A549 (cell line): ENCODE data around the gene SYNPO2. TPM values are rescaled to one million over a fixed set of nuclear protein-coding genes. Genes with fewer than 3 reads are reported as not detected.

ENCODE experiments used
- ATAC-seq, 2 experiments: fragments of 200-7000 bp in 1 of 2; fragments of >200 bp in 1 of 2; cut with Nextera tagmentation in 1 of 2; cut with Tn5 transposase in 1 of 2; 3 replicates each; pipeline versions ENCODE4 v1.8.0 to v1.9.1; 2018 to 2020; ENCODE audit warnings: mild to moderate bottlenecking in 1 of 2, moderate library complexity in 1 of 2
- CTCF ChIA-PET: fragments of 300-600 bp; sonication (Branson Sonifier 250); formaldehyde crosslinking; extraction: SDS; loops from one replicate; lab custom pipeline; 2021; ENCODE audit warnings: antibody characterized with exemption, inconsistent platforms; lab: Yijun Ruan, JAX
- POLR2A ChIA-PET: fragments of 350-600 bp; formaldehyde crosslinking; extraction: SDS; loops from one replicate; lab custom pipeline; 2021; ENCODE audit warnings: antibody characterized with exemption, inconsistent platforms; lab: Yijun Ruan, JAX
- DNase-seq, 2 experiments: peaks; one replicate each; pipeline versions ENCODE4 v3.0.0 to v3.0.0-alpha.2; 2011 to 2016; ENCODE audit warnings: low read depth in 1 of 2, low spot score in 1 of 2
- FAIRE-seq: peaks from 2 replicates; lab custom pipeline; 2011; peaks lifted over from hg19 to GRCh38; lab: Jason Lieb, UNC
- H3K27ac ChIP-seq, 2 experiments: fragments of >200 bp; sonication (Bioruptor Twin); formaldehyde crosslinking; 3 replicates each; pipeline ENCODE4 v1.5.1; 2016 to 2017
- H3K4me1 ChIP-seq: fragments of >200 bp; sonication (Bioruptor Twin); formaldehyde crosslinking; 3 replicates; pipeline ENCODE4 v1.6.1; 2016
- H3K4me2 ChIP-seq: fragments of >200 bp; sonication (Bioruptor Twin); formaldehyde crosslinking; 3 replicates; pipeline ENCODE4 v1.6.1; 2016
- H3K4me3 ChIP-seq: fragments of >200 bp; sonication (Bioruptor Twin); formaldehyde crosslinking; 3 replicates; pipeline ENCODE4 v1.5.1; 2016
- H3K9me3 ChIP-seq: fragments of >200 bp; sonication (Bioruptor Twin); formaldehyde crosslinking; 3 replicates; pipeline ENCODE4 v1.6.1; 2016
- ATOH8 ChIP-seq: fragments of 250-450 bp; sonication (Bioruptor Pico); IDR thresholded peaks from 2 replicates; pipeline ENCODE4 v1.5.0; 2020; ENCODE audit warnings: low read depth, mild to moderate bottlenecking, moderate library complexity
- CHD2 ChIP-seq: fragments of 150-350 bp; IDR thresholded peaks from 2 replicates; pipeline ENCODE4 v1.6.1; 2014; ENCODE audit warnings: low read length; ENCODE audit not compliant: partially characterized antibody
- EHMT2 ChIP-seq: fragments of 200-600 bp; sonication (generic); IDR thresholded peaks from 2 replicates; pipeline ENCODE4 v1.6.1; 2016; ENCODE audit warnings: antibody characterized with exemption, low read depth, mild to moderate bottlenecking, moderate library complexity
- ELK1 ChIP-seq: fragments of 150-350 bp; IDR thresholded peaks from 2 replicates; pipeline ENCODE4 v1.6.1; 2014; ENCODE audit warnings: low read depth, mild to moderate bottlenecking, low read length
- FOSL2 ChIP-seq, 2 experiments: fragments of 450-650 bp in 1 of 2; fragments of >200 bp in 1 of 2; sonication (Bioruptor Twin) in 1 of 2; formaldehyde crosslinking; IDR thresholded peaks; 2 replicates each; pipeline versions ENCODE4 v1.5.0 to v1.6.1; 2016 to 2020; ENCODE audit warnings: mild to moderate bottlenecking in 1 of 2, moderate library complexity in 1 of 2
- HDAC2 ChIP-seq: fragments of 200-600 bp; sonication (generic); IDR thresholded peaks from 2 replicates; pipeline ENCODE4 v1.6.1; 2016
- HEYL ChIP-seq: fragments of 250-450 bp; sonication (Bioruptor Pico); IDR thresholded peaks from 2 replicates; pipeline ENCODE4 v1.8.0; 2021; ENCODE audit warnings: mild to moderate bottlenecking, moderate library complexity
- MAFK ChIP-seq: fragments of 450-650 bp; IDR thresholded peaks from 2 replicates; pipeline ENCODE4 v1.6.1; 2014; ENCODE audit not compliant: partially characterized antibody
- PBX3 ChIP-seq: IDR thresholded peaks from 2 replicates; pipeline ENCODE4 v1.6.1; 2012
- POLR2A ChIP-seq: IDR thresholded peaks from 2 replicates; pipeline ENCODE4 v1.6.1; 2012; ENCODE audit warnings: mild to moderate bottlenecking, low read length
- RARB ChIP-seq: fragments of 250-450 bp; sonication (Bioruptor Pico); IDR thresholded peaks from 2 replicates; pipeline ENCODE4 v1.8.0; 2021; ENCODE audit warnings: mild to moderate bottlenecking, moderate library complexity
- REST ChIP-seq: fragments of 200-600 bp; sonication (generic); IDR thresholded peaks from 2 replicates; pipeline ENCODE4 v1.6.1; 2016; ENCODE audit warnings: antibody characterized with exemption, mild to moderate bottlenecking, moderate library complexity
- RNF2 ChIP-seq: fragments of 200-600 bp; sonication (generic); IDR thresholded peaks from 2 replicates; pipeline ENCODE4 v1.6.1; 2016; ENCODE audit warnings: low read depth, mild to moderate bottlenecking, antibody characterized with exemption, moderate library complexity, borderline replicate concordance
- ZFP36 ChIP-seq: fragments of 450-650 bp; IDR thresholded peaks from 2 replicates; pipeline ENCODE4 v1.6.1; 2014; ENCODE audit warnings: borderline replicate concordance; ENCODE audit not compliant: partially characterized antibody
- ZNF302 ChIP-seq: fragments of 250-450 bp; sonication (Bioruptor Pico); IDR thresholded peaks from 2 replicates; pipeline ENCODE4 v1.9.0; 2021; ENCODE audit warnings: inconsistent platforms, mild to moderate bottlenecking, moderate library complexity
- ZSCAN20 ChIP-seq: fragments of 250-450 bp; sonication (Bioruptor Pico); IDR thresholded peaks from 2 replicates; pipeline ENCODE4 v1.8.0; 2022; ENCODE audit warnings: mild to moderate bottlenecking, moderate library complexity
- WGBS: methylation state at CpG from one replicate; pipeline ENCODE4 v1.1.6; 2017; ENCODE audit errors: missing lambda C conversion rate; 5-methylcytosine and 5-hydroxymethylcytosine counted together
- polyA plus RNA-seq, 4 experiments: library from polyadenylated mRNA; depleted of rRNA in 3 of 4; stranded (reverse); fragments of >200 nt; fragmentation: RNase III in 1 of 4; extraction: RNeasy Plus Mini Kit Qiagen cat#74134 plus additional on column Dnase treatment in 1 of 4; gene quantifications; 2 replicates in 3 of 4; 3 replicates in 1 of 4; pipeline ENCODE4 v1.2.3, GENCODE V29; 2011 to 2017
- TF ChIP-seq, protein P1 (sequence below): fragments of 450-650 bp; IDR thresholded peaks from 2 replicates; pipeline ENCODE4 v1.6.1; 2014; ENCODE audit warnings: antibody characterized with exemption
- TF ChIP-seq, protein P2 (sequence below): IDR thresholded peaks from 2 replicates; pipeline ENCODE4 v1.6.1; 2012; ENCODE audit warnings: low read depth, borderline replicate concordance
- TF ChIP-seq, protein P3 (sequence below): fragments of >200 bp; sonication (Bioruptor Twin); formaldehyde crosslinking; IDR thresholded peaks from 3 replicates; pipeline ENCODE4 v1.6.1; 2016

SYNPO2 gene
- polyA plus RNA-seq, 2 of the 4 experiments (the other 2 are of a cell fraction) = 2.5 to 8.8 TPM

DNA sequence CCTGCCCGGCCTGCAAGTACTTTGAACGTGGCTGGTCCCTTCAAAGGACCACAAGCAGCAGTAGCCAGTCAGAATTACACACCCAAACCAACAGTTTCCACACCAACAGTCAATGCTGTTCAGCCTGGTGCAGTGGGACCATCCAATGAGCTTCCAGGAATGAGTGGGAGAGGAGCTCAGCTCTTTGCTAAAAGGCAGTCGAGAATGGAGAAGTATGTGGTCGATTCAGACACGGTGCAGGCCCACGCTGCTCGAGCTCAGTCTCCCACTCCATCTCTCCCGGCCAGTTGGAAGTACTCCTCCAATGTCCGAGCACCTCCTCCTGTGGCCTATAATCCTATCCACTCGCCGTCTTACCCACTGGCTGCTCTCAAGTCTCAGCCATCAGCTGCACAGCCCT lies 142.6 kb downstream of the SYNPO2 start:
- no peak for TF ChIP-seq ELK1
- TF ChIP-seq, protein P1, sequence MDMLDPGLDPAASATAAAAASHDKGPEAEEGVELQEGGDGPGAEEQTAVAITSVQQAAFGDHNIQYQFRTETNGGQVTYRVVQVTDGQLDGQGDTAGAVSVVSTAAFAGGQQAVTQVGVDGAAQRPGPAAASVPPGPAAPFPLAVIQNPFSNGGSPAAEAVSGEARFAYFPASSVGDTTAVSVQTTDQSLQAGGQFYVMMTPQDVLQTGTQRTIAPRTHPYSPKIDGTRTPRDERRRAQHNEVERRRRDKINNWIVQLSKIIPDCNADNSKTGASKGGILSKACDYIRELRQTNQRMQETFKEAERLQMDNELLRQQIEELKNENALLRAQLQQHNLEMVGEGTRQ = no peak
- no peak for TF ChIP-seq REST
- TF ChIP-seq, protein P2, sequence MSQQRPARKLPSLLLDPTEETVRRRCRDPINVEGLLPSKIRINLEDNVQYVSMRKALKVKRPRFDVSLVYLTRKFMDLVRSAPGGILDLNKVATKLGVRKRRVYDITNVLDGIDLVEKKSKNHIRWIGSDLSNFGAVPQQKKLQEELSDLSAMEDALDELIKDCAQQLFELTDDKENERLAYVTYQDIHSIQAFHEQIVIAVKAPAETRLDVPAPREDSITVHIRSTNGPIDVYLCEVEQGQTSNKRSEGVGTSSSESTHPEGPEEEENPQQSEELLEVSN = no peak
- TF ChIP-seq EHMT2 = no peak
- TF ChIP-seq ZNF302 (CRISPR knock-in tag) = no peak
- TF ChIP-seq ZSCAN20 (CRISPR knock-in tag) = no peak
- no peak for TF ChIP-seq RARB
- TF ChIP-seq, protein P3, sequence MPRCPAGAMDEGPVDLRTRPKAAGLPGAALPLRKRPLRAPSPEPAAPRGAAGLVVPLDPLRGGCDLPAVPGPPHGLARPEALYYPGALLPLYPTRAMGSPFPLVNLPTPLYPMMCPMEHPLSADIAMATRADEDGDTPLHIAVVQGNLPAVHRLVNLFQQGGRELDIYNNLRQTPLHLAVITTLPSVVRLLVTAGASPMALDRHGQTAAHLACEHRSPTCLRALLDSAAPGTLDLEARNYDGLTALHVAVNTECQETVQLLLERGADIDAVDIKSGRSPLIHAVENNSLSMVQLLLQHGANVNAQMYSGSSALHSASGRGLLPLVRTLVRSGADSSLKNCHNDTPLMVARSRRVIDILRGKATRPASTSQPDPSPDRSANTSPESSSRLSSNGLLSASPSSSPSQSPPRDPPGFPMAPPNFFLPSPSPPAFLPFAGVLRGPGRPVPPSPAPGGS = no peak
- TF ChIP-seq HDAC2 = no peak
- TF ChIP-seq MAFK = no peak
- no peak for TF ChIP-seq PBX3
- no peak for TF ChIP-seq CHD2
- TF ChIP-seq ATOH8 (CRISPR knock-in tag) = no peak
- no peak for TF ChIP-seq POLR2A
- TF ChIP-seq HEYL (CRISPR knock-in tag) = no peak
- TF ChIP-seq RNF2 = no peak
- TF ChIP-seq ZFP36 = no peak
- no peak for TF ChIP-seq FOSL2 (IDR thresholded peaks at IDR 0.05)
- TF ChIP-seq FOSL2 (CRISPR knock-in tag; IDR thresholded peaks at IDR 0.05) = no peak
- CTCF ChIA-PET = interaction anchor here (0.5 to 2.6 kb wide), 4 partner anchors 10 to 50 kb away, joined by 3 to 18 read pairs (median 3); no protein-coding TSS in a partner anchor

More for the DNA sequence above, 142.6 kb downstream of the SYNPO2 start:
- Histone ChIP-seq H3K4me2 (no peak overlapping the region), H3K4me1 (peaks cover 18% of the 10 kb centered on the region), H3K27ac (no peak overlapping the region), H3K9me3 (no peaks in the 10 kb centered on the region), H3K4me3 (no peak overlapping the region)
- DNase-seq (no peak), ATAC-seq (no peak), FAIRE-seq (no peak)
- 93% methylated on average over 11 of the region's 11 CpGs for WGBS
- POLR2A ChIA-PET = no interaction called here
